Fibroblast of lung (primary cell): Measurements from ENCODE around the gene SLC1A1.

Experiments used
- EZH2 ChIP-seq: IDR thresholded peaks from 2 replicates; pipeline ENCODE4 v1.5.1; 2012; ENCODE audit warnings: low read length, control low read depth, mild to moderate bottlenecking; ENCODE audit errors: missing control alignments
- TF ChIP-seq, protein P1 (sequence below), 2 donors: IDR thresholded peaks in 1 of 2; conservative IDR thresholded peaks in 1 of 2; 1 replicate in 1 of 2; 2 replicates in 1 of 2; pipeline ENCODE4 v1.5.1; 2011 to 2012; ENCODE audit warnings: low read length in 2 of 2, control low read depth in 1 of 2, inconsistent platforms in 1 of 2, low read depth in 1 of 2, mild to moderate bottlenecking in 1 of 2

DNA sequence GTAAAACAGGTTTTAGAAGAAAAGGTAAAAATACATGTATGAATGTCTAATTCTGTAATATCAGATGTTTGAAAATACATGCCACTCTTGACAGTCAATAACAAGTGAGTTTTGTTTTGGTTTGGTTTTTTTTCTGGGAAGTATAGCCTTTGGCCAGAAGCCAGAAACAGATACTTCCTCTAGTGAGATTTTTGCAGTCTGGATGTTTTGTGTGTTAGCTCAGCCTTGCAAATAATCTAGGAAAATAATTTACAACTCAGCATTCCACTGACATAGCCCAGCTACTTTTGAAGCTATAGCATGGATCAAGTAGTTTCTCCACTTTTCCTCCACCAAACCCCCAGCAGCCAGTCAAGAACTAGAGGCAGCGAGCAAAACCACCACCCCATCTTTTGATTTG lies 56.7 kb downstream of the SLC1A1 start:
- TF ChIP-seq, protein P1, sequence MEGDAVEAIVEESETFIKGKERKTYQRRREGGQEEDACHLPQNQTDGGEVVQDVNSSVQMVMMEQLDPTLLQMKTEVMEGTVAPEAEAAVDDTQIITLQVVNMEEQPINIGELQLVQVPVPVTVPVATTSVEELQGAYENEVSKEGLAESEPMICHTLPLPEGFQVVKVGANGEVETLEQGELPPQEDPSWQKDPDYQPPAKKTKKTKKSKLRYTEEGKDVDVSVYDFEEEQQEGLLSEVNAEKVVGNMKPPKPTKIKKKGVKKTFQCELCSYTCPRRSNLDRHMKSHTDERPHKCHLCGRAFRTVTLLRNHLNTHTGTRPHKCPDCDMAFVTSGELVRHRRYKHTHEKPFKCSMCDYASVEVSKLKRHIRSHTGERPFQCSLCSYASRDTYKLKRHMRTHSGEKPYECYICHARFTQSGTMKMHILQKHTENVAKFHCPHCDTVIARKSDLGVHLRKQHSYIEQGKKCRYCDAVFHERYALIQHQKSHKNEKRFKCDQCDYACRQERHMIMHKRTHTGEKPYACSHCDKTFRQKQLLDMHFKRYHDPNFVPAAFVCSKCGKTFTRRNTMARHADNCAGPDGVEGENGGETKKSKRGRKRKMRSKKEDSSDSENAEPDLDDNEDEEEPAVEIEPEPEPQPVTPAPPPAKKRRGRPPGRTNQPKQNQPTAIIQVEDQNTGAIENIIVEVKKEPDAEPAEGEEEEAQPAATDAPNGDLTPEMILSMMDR (conservative IDR thresholded peaks at IDR 0.05 in 1 of 2, IDR thresholded peaks at IDR 0.05 in 1 of 2; ENCODE audit: low read depth in 1 of 2, low read length in 2 of 2) = no peak
- no peak for TF ChIP-seq EZH2
